Measurements from ENCODE around the gene SCMH1.
A peak's percentile ranks its signal among the peaks of the same experiment; 100 is the strongest.

SCMH1 gene

GRCh38 chr1:41241749-41242341 lies at the start of gene SCMH1:
TSS of gene SCMH1 (minus strand) at chr1:41242306. CDS start at chr1:41186133, 56,173 bp downstream.
- DNase-seq: peak in 7 of 10 donors; percentile 3 to 86 (median 52)
- intact Hi-C loops (cut with DNase I): no loop called here

- intact Hi-C loops (cut with DNase I): no loop called here
- DNase-seq: no peak
Observed at GRCh38 chr1:41291195-41291594, 49.1 kb upstream of the SCMH1 start.

- intact Hi-C loops (cut with DNase I): no loop called here
- DNase-seq: no peak
Observed at GRCh38 chr1:41289196-41289595, 47.1 kb upstream of the SCMH1 start.

GRCh38 chr1:41286992-41287391 lies 44.9 kb upstream of the SCMH1 start:
- DNase-seq: no peak

GRCh38 chr1:41286486-41286885 lies 44.4 kb upstream of the SCMH1 start:
- intact Hi-C loops (cut with DNase I): no loop called here
- no peak for DNase-seq

More at GRCh38 chr1:41286992-41287391, 44.9 kb upstream of the SCMH1 start:
- intact Hi-C loops (cut with DNase I): no loop called here

GRCh38 chr1:41285818-41286217 lies 43.7 kb upstream of the SCMH1 start:
- no peak for DNase-seq
- intact Hi-C loops (cut with DNase I): no loop called here

- intact Hi-C loops (cut with DNase I): loop anchor here (5.0 kb wide), 1 partner anchor 148 kb away; no protein-coding TSS in a partner anchor
- DNase-seq: no peak
Observed at GRCh38 chr1:41284121-41284520, 42.0 kb upstream of the SCMH1 start.

- intact Hi-C loops (cut with DNase I): loop anchor here (1.0 to 5.0 kb wide), 2 partner anchors 135 to 150 kb away; no protein-coding TSS in a partner anchor
- peak in 9 of 10 donors; percentile 32 to 90 (median 53) for DNase-seq
Observed at GRCh38 chr1:41282679-41283317, 40.7 kb upstream of the SCMH1 start.

GRCh38 chr1:41281334-41281733 lies 39.2 kb upstream of the SCMH1 start:
- no peak for DNase-seq
- intact Hi-C loops (cut with DNase I): loop anchor here (5.0 kb wide), 1 partner anchor 151 kb away; no protein-coding TSS in a partner anchor

GRCh38 chr1:41280202-41281032 lies 38.3 kb upstream of the SCMH1 start:
- DNase-seq: no peak
- intact Hi-C loops (cut with DNase I): loop anchor here (5.0 kb wide), 1 partner anchor 152 kb away; no protein-coding TSS in a partner anchor

GRCh38 chr1:41278076-41278475 lies 36.0 kb upstream of the SCMH1 start:
- intact Hi-C loops (cut with DNase I): no loop called here
- DNase-seq: peak in 1 of 10 donors; percentile 6

GRCh38 chr1:41277371-41277975 lies 35.4 kb upstream of the SCMH1 start:
- intact Hi-C loops (cut with DNase I): no loop called here
- peak in 1 of 10 donors; percentile 39 for DNase-seq

- DNase-seq: no peak
- intact Hi-C loops (cut with DNase I): no loop called here
Observed at GRCh38 chr1:41275831-41276230, 33.7 kb upstream of the SCMH1 start.

GRCh38 chr1:41274752-41275545 lies 32.8 kb upstream of the SCMH1 start:
- intact Hi-C loops (cut with DNase I): no loop called here
- no peak for DNase-seq

- no peak for DNase-seq
- intact Hi-C loops (cut with DNase I): no loop called here
Observed at GRCh38 chr1:41272601-41273000, 30.5 kb upstream of the SCMH1 start.

GRCh38 chr1:41268154-41268770 lies 26.2 kb upstream of the SCMH1 start:
- peak; percentile 67 to 97 (median 84) for DNase-seq

GRCh38 chr1:41261926-41262618 lies 20.0 kb upstream of the SCMH1 start:
- intact Hi-C loops (cut with DNase I): no loop called here
- no peak for DNase-seq

More at GRCh38 chr1:41268154-41268770, 26.2 kb upstream of the SCMH1 start:
- intact Hi-C loops (cut with DNase I): loop anchor here (1.0 kb wide), 3 partner anchors 149 to 248 kb away; no protein-coding TSS in a partner anchor

- intact Hi-C loops (cut with DNase I): no loop called here
- no peak for DNase-seq
Observed at GRCh38 chr1:41260768-41261167, 18.7 kb upstream of the SCMH1 start.

- no peak for DNase-seq
Observed at GRCh38 chr1:41259221-41259620, 17.1 kb upstream of the SCMH1 start.

More at GRCh38 chr1:41259221-41259620, 17.1 kb upstream of the SCMH1 start:
- intact Hi-C loops (cut with DNase I): no loop called here
